HEK293 (cell line): ENCODE data around the gene TMPRSS12.

ENCODE experiments used
- CTCF ChIA-PET: fragments of 350-600 bp; formaldehyde crosslinking; extraction: SDS; loops from one replicate; lab custom pipeline; 2021; ENCODE audit warnings: antibody characterized with exemption; lab: Yijun Ruan, JAX
- POLR2A ChIA-PET: fragments of 300-600 bp; formaldehyde crosslinking; extraction: SDS; loops from one replicate; lab custom pipeline; 2020; ENCODE audit warnings: antibody characterized with exemption, inconsistent platforms; lab: Yijun Ruan, JAX
- H3K27ac ChIP-seq: fragments of 200-500 bp; sonication (Bioruptor generic); 2 replicates; pipeline ENCODE4 v1.5.1; 2014; ENCODE audit warnings: low read depth, low read length, control low read depth, inconsistent platforms; ENCODE audit errors: extremely low read depth
- H3K36me3 ChIP-seq, 2 experiments: fragments of 200-500 bp in 1 of 2; sonication (Bioruptor generic) in 1 of 2; 1 replicate in 1 of 2; 2 replicates in 1 of 2; pipeline ENCODE4 v1.5.1; 2014 to 2017; ENCODE audit warnings: inconsistent platforms in 2 of 2, low read length in 2 of 2; ENCODE audit not compliant: control insufficient read depth in 2 of 2, insufficient read depth in 1 of 2
- H3K4me1 ChIP-seq: fragments of 200-500 bp; sonication (Bioruptor generic); 2 replicates; pipeline ENCODE4 v1.5.1; 2014; ENCODE audit warnings: mild to moderate bottlenecking, low read length, inconsistent platforms; ENCODE audit not compliant: control insufficient read depth, insufficient read depth
- H3K4me3 ChIP-seq: 2 replicates; pipeline ENCODE4 v1.5.1; 2011; ENCODE audit warnings: low read depth, mild to moderate bottlenecking, control low read depth, low read length, moderate library complexity
- H3K9me3 ChIP-seq: fragments of 200-500 bp; sonication (Bioruptor generic); 2 replicates; pipeline ENCODE4 v1.5.1; 2014; ENCODE audit warnings: low read depth, low read length, inconsistent platforms; ENCODE audit not compliant: control insufficient read depth, insufficient read depth
- FEZF1 ChIP-seq: fragments of 450-650 bp; formaldehyde crosslinking; IDR thresholded peaks from 2 replicates; pipeline ENCODE4 v1.5.1; 2016; ENCODE audit warnings: missing biosample characterization, missing genetic modification characterization
- ZBTB17 ChIP-seq: fragments of 450-650 bp; formaldehyde crosslinking; IDR thresholded peaks from 2 replicates; pipeline ENCODE4 v1.5.1; 2016; ENCODE audit warnings: missing biosample characterization, missing genetic modification characterization
- ZBTB21 ChIP-seq: fragments of 450-650 bp; formaldehyde crosslinking; IDR thresholded peaks from 2 replicates; pipeline ENCODE4 v1.5.1; 2017; ENCODE audit warnings: missing biosample characterization, missing genetic modification characterization
- ZBTB48 ChIP-seq: fragments of 450-650 bp; formaldehyde crosslinking; IDR thresholded peaks from 2 replicates; pipeline ENCODE4 v1.5.1; 2016; ENCODE audit warnings: missing biosample characterization, missing genetic modification characterization
- ZFP37 ChIP-seq: fragments of 450-650 bp; formaldehyde crosslinking; IDR thresholded peaks from 2 replicates; pipeline ENCODE4 v1.5.1; 2016; ENCODE audit warnings: missing biosample characterization, missing genetic modification characterization
- ZIC2 ChIP-seq: fragments of 450-650 bp; formaldehyde crosslinking; IDR thresholded peaks from 2 replicates; pipeline ENCODE4 v1.5.1; 2016; ENCODE audit warnings: missing biosample characterization, missing genetic modification characterization
- ZNF138 ChIP-seq: fragments of 450-650 bp; formaldehyde crosslinking; IDR thresholded peaks from 2 replicates; pipeline ENCODE4 v1.5.1; 2016; ENCODE audit warnings: missing biosample characterization, missing genetic modification characterization, borderline replicate concordance
- ZNF23 ChIP-seq: fragments of 450-650 bp; formaldehyde crosslinking; IDR thresholded peaks from 2 replicates; pipeline ENCODE4 v1.5.1; 2016; ENCODE audit warnings: missing biosample characterization, missing genetic modification characterization, borderline replicate concordance
- ZNF335 ChIP-seq: fragments of 450-650 bp; formaldehyde crosslinking; conservative IDR thresholded peaks from 2 replicates; pipeline ENCODE4 v1.5.1; 2016; ENCODE audit warnings: missing biosample characterization, missing genetic modification characterization
- ZNF416 ChIP-seq: fragments of 450-650 bp; formaldehyde crosslinking; IDR thresholded peaks from 2 replicates; pipeline ENCODE4 v1.5.1; 2016; ENCODE audit warnings: missing biosample characterization, missing genetic modification characterization
- ZNF473 ChIP-seq: fragments of 450-650 bp; formaldehyde crosslinking; IDR thresholded peaks from 2 replicates; pipeline ENCODE4 v1.5.1; 2017; ENCODE audit warnings: missing biosample characterization, missing genetic modification characterization
- ZNF514 ChIP-seq: fragments of 450-650 bp; formaldehyde crosslinking; IDR thresholded peaks from 2 replicates; pipeline ENCODE4 v1.5.1; 2016; ENCODE audit warnings: missing biosample characterization, missing genetic modification characterization
- ZNF600 ChIP-seq: fragments of 450-650 bp; formaldehyde crosslinking; IDR thresholded peaks from 2 replicates; pipeline ENCODE4 v1.5.1; 2016; ENCODE audit warnings: missing biosample characterization, missing genetic modification characterization
- ZNF660 ChIP-seq: fragments of 450-650 bp; IDR thresholded peaks from 2 replicates; pipeline ENCODE4 v1.5.1; 2018; ENCODE audit warnings: missing biosample characterization, mild to moderate bottlenecking, missing genetic modification characterization
- ZNF664 ChIP-seq: fragments of 450-650 bp; formaldehyde crosslinking; IDR thresholded peaks from 2 replicates; pipeline ENCODE4 v1.5.1; 2016; ENCODE audit warnings: missing biosample characterization, missing genetic modification characterization
- ZSCAN30 ChIP-seq: fragments of 450-650 bp; IDR thresholded peaks from 2 replicates; pipeline ENCODE4 v1.5.1; 2018; ENCODE audit warnings: missing biosample characterization, mild to moderate bottlenecking, missing genetic modification characterization, moderate library complexity
- TF ChIP-seq, protein P1 (sequence below): fragments of 450-650 bp; formaldehyde crosslinking; IDR thresholded peaks from 2 replicates; pipeline ENCODE4 v1.5.1; 2016; ENCODE audit warnings: missing biosample characterization, missing genetic modification characterization
- TF ChIP-seq, protein P2 (sequence below): fragments of 450-650 bp; formaldehyde crosslinking; IDR thresholded peaks from 2 replicates; pipeline ENCODE4 v1.5.1; 2016; ENCODE audit warnings: missing biosample characterization, missing genetic modification characterization
- TF ChIP-seq, protein P3 (sequence below): fragments of 450-650 bp; formaldehyde crosslinking; IDR thresholded peaks from 2 replicates; pipeline ENCODE4 v1.5.1; 2016; ENCODE audit warnings: missing biosample characterization, missing genetic modification characterization
- TF ChIP-seq, protein P4 (sequence below): fragments of 450-650 bp; formaldehyde crosslinking; IDR thresholded peaks from 2 replicates; pipeline ENCODE4; 2016; ENCODE audit warnings: missing biosample characterization, missing genetic modification characterization
- TF ChIP-seq, protein P5 (sequence below): fragments of 450-650 bp; formaldehyde crosslinking; IDR thresholded peaks from 2 replicates; pipeline ENCODE4 v1.5.1; 2016; ENCODE audit warnings: missing biosample characterization, missing genetic modification characterization, low read depth
- TF ChIP-seq, protein P6 (sequence below): fragments of 450-650 bp; formaldehyde crosslinking; IDR thresholded peaks from 2 replicates; pipeline ENCODE4 v1.5.1; 2016; ENCODE audit warnings: missing biosample characterization, missing genetic modification characterization

The TMPRSS12 gene

DNA sequence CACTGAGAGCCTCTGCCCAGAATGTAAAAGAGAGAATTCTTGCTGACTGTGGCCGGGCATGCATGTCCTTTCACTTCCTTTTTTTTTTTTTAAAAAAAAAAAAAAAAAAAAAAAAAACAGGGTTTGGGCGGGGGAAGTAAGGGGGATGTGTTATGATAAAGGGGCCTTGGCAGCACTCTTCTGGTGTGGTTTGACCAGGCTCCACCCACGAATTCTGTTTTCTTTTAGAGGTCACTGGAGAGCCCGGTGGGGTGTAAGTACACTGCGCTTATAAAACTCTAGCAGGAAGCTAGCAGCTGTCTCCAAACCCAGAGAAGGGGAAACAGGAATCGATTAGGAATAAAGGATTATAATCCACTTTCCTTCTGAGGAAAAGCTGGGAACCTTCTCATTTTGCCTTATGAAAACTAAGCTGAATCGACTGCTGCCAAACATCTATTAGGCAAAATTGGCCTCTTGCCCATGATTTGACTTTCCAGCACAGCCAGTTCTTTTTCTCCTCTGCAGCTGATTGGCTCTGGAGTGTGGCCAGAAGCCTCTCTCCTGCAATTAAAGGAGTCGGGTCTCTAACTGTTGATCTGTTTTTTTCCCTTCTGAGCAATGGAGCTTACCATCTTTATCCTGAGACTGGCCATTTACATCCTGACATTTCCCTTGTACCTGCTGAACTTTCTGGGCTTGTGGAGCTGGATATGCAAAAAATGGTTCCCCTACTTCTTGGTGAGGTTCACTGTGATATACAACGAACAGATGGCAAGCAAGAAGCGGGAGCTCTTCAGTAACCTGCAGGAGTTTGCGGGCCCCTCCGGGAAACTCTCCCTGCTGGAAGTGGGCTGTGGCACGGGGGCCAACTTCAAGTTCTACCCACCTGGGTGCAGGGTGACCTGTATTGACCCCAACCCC, 82.0 kb downstream of the TMPRSS12 start (continued):
- TF ChIP-seq, protein P1, sequence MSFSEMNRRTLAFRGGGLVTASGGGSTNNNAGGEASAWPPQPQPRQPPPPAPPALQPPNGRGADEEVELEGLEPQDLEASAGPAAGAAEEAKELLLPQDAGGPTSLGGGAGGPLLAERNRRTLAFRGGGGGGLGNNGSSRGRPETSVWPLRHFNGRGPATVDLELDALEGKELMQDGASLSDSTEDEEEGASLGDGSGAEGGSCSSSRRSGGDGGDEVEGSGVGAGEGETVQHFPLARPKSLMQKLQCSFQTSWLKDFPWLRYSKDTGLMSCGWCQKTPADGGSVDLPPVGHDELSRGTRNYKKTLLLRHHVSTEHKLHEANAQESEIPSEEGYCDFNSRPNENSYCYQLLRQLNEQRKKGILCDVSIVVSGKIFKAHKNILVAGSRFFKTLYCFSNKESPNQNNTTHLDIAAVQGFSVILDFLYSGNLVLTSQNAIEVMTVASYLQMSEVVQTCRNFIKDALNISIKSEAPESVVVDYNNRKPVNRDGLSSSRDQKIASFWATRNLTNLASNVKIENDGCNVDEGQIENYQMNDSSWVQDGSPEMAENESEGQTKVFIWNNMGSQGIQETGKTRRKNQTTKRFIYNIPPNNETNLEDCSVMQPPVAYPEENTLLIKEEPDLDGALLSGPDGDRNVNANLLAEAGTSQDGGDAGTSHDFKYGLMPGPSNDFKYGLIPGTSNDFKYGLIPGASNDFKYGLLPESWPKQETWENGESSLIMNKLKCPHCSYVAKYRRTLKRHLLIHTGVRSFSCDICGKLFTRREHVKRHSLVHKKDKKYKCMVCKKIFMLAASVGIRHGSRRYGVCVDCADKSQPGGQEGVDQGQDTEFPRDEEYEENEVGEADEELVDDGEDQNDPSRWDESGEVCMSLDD, result no peak
- TF ChIP-seq ZNF664 (tag by site-specific recombination) (no peak), ZNF473 (no peak), FEZF1 (tag by site-specific recombination) (peak; percentile 51; the same call in 1 of the 2 replicates)

DNA sequence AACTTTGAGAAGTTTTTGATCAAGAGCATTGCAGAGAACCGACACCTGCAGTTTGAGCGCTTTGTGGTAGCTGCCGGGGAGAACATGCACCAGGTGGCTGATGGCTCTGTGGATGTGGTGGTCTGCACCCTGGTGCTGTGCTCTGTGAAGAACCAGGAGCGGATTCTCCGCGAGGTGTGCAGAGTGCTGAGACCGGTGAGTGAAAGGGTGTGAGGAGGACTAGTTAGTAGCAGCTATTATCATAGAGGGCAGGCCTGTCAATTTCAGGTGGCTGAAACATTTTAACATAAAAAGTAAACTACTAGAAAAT, 82.6 kb downstream of the TMPRSS12 start:
- peak overlapping the region; percentile 84 for H3K27ac ChIP-seq
- no peak for TF ChIP-seq ZNF416
- TF ChIP-seq ZBTB17 (tag by site-specific recombination), result no peak
- TF ChIP-seq, protein P2, sequence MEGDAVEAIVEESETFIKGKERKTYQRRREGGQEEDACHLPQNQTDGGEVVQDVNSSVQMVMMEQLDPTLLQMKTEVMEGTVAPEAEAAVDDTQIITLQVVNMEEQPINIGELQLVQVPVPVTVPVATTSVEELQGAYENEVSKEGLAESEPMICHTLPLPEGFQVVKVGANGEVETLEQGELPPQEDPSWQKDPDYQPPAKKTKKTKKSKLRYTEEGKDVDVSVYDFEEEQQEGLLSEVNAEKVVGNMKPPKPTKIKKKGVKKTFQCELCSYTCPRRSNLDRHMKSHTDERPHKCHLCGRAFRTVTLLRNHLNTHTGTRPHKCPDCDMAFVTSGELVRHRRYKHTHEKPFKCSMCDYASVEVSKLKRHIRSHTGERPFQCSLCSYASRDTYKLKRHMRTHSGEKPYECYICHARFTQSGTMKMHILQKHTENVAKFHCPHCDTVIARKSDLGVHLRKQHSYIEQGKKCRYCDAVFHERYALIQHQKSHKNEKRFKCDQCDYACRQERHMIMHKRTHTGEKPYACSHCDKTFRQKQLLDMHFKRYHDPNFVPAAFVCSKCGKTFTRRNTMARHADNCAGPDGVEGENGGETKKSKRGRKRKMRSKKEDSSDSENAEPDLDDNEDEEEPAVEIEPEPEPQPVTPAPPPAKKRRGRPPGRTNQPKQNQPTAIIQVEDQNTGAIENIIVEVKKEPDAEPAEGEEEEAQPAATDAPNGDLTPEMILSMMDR (tag by site-specific recombination), result peak; percentile 5; the same call in 1 of the 2 replicates
- no peak for TF ChIP-seq ZSCAN30
- TF ChIP-seq ZNF600 (tag by site-specific recombination), result peak; percentile 10
- no peak for TF ChIP-seq ZBTB48 (tag by site-specific recombination)
- no peak for TF ChIP-seq ZBTB21 (tag by site-specific recombination)
- 0 out of 2 replicates have a peak, but pooled peaks have one; percentile 20 for TF ChIP-seq ZIC2
- TF ChIP-seq ZNF514, result no peak
- TF ChIP-seq, all 188 proteins: peak for 3
- POLR2A ChIA-PET, result interaction anchor here (0.6 to 1.6 kb wide), 3 partner anchors 11 to 160 kb away, joined by 3 to 5 read pairs (median 3); partner anchors contain the start of gene SLC11A2
- CTCF ChIA-PET, result interaction anchor here (0.8 kb wide), 1 partner anchor 61 kb away, joined by 3 read pairs; no protein-coding TSS in a partner anchor
- Histone ChIP-seq H3K4me3 (peak overlapping the region; percentile 30), H3K4me1 (peaks cover 4% of the 10 kb centered on the region), H3K9me3 (no peaks in the 10 kb centered on the region), H3K36me3 (peaks cover 0 to 4% of the 10 kb centered on the region in 2 experiments; a peak in 2 of 3 replicates)

DNA sequence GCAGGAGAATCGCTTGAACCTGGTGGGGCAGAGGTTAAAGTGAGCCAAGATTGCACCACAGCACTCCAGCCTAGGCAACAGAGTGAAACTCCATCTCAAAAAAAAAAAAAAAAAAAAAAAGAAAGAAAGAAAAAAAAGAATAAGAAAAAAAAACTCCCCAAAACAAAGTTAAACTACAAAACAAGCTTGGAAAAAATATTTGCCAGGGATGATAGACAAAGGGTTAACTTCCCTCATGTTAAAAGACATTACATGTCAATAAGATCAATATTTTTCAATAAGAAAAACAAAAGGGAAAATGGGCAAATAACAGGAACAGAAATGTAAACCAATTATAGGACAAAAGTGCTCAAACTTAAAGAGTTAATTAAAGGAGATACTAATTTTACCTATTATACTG, 83.2 kb downstream of the TMPRSS12 start:
- POLR2A ChIA-PET, result interaction anchor here (1.6 kb wide), 1 partner anchor 100 kb away, joined by 5 read pairs; the partner anchor contains the start of gene SLC11A2
- Histone ChIP-seq H3K9me3 (no peaks in the 10 kb centered on the region), H3K4me1 (peaks cover 4% of the 10 kb centered on the region), H3K36me3 (peaks cover 4 to 9% of the 10 kb centered on the region in 2 experiments; a peak in 2 of 3 replicates), H3K27ac (no peak overlapping the region; the same call in 1 of the 2 replicates), H3K4me3 (peak overlapping the region; percentile 30)
- CTCF ChIA-PET, result no interaction called here
- TF ChIP-seq ZNF660 (tag by site-specific recombination), result no peak
- no peak for TF ChIP-seq ZFP37 (tag by site-specific recombination)
- TF ChIP-seq ZNF23, result no peak
- TF ChIP-seq, protein P3, sequence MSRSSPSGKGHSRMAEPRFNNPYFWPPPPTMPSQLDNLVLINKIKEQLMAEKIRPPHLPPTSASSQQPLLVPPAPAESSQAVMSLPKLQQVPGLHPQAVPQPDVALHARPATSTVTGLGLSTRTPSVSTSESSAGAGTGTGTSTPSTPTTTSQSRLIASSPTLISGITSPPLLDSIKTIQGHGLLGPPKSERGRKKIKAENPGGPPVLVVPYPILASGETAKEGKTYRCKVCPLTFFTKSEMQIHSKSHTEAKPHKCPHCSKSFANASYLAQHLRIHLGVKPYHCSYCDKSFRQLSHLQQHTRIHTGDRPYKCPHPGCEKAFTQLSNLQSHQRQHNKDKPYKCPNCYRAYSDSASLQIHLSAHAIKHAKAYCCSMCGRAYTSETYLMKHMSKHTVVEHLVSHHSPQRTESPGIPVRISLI, result peak; percentile 97
- TF ChIP-seq, protein P4, sequence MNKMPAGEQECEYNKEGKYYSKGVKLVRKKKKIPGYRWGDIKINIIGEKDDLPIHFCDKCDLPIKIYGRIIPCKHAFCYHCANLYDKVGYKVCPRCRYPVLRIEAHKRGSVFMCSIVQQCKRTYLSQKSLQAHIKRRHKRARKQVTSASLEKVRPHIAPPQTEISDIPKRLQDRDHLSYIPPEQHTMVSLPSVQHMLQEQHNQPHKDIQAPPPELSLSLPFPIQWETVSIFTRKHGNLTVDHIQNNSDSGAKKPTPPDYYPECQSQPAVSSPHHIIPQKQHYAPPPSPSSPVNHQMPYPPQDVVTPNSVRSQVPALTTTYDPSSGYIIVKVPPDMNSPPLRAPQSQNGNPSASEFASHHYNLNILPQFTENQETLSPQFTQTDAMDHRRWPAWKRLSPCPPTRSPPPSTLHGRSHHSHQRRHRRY, result no peak
- TF ChIP-seq ZNF335 (tag by site-specific recombination), result 0 out of 2 replicates have a peak, but pooled peaks have one; percentile 4
- no peak for TF ChIP-seq ZNF138 (tag by site-specific recombination)
- TF ChIP-seq, protein P5, sequence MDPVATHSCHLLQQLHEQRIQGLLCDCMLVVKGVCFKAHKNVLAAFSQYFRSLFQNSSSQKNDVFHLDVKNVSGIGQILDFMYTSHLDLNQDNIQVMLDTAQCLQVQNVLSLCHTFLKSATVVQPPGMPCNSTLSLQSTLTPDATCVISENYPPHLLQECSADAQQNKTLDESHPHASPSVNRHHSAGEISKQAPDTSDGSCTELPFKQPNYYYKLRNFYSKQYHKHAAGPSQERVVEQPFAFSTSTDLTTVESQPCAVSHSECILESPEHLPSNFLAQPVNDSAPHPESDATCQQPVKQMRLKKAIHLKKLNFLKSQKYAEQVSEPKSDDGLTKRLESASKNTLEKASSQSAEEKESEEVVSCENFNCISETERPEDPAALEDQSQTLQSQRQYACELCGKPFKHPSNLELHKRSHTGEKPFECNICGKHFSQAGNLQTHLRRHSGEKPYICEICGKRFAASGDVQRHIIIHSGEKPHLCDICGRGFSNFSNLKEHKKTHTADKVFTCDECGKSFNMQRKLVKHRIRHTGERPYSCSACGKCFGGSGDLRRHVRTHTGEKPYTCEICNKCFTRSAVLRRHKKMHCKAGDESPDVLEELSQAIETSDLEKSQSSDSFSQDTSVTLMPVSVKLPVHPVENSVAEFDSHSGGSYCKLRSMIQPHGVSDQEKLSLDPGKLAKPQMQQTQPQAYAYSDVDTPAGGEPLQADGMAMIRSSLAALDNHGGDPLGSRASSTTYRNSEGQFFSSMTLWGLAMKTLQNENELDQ (tag by site-specific recombination), result no peak
- TF ChIP-seq, protein P6, sequence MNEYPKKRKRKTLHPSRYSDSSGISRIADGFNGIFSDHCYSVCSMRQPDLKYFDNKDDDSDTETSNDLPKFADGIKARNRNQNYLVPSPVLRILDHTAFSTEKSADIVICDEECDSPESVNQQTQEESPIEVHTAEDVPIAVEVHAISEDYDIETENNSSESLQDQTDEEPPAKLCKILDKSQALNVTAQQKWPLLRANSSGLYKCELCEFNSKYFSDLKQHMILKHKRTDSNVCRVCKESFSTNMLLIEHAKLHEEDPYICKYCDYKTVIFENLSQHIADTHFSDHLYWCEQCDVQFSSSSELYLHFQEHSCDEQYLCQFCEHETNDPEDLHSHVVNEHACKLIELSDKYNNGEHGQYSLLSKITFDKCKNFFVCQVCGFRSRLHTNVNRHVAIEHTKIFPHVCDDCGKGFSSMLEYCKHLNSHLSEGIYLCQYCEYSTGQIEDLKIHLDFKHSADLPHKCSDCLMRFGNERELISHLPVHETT (tag by site-specific recombination), result no peak
